ENCODE data around the gene MFSD2A.
A peak's percentile ranks its signal among the peaks of the same experiment; 100 is the strongest.
"Not testable (repeated sequence)": the region's sequence is repeated elsewhere in the genome, so short reads cannot be mapped to it uniquely, and the experiment has no call there.

Gene MFSD2A

DNA sequence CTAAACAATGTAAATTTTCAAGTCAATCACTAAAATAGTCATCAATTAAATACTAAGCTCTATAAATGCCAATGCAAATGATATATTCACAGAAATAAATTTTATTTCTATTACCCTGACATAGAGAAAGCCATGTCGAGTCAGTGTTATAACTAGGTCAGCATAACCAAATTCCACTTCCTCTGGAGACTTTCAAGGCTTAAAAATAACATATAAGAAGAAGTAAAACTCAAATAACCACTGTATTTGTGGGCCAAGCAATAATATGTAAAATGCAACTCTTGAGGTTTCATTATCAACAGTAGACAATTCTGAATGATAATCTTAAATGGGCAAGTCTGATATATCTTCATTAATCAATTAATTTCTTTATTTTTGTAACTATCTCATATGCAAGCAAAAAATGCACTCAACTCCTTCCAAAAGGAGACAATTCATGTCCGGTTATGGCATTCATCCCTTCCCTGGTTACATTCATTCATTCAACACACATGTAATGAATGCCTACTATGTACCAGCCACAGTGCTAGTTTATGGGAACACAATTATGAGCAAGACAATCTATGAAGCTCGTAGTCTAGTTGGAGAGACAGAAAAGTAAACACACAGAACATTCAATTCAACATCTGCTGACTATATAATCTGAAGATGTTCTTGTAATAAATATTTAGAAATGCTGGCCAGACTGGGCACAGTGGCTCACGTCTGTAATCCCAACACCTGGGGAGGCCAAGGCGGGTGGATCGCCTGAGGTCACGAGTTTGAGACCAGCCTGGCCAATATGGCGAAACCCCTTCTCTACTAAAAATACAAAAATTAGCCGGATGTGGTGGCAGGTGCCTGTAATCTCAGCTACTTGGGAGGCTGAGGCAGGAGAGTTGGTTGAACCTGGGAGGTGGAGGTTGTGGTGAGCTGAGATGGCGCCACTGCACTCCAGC is 48.5 kb downstream of the MFSD2A start:
- peak; percentile 57 for DNase-seq (ENCODE audit: extremely low read depth, insufficient read length)
- H3K36me3 ChIP-seq (ENCODE audit: control insufficient read depth, insufficient read depth, low read length) = no peaks in the 10 kb centered on the region
- H3K27me3 ChIP-seq (replicated peaks; ENCODE audit: control insufficient read depth, insufficient read depth, low read length) = no peaks in the 10 kb centered on the region
- TF ChIP-seq, protein P1, sequence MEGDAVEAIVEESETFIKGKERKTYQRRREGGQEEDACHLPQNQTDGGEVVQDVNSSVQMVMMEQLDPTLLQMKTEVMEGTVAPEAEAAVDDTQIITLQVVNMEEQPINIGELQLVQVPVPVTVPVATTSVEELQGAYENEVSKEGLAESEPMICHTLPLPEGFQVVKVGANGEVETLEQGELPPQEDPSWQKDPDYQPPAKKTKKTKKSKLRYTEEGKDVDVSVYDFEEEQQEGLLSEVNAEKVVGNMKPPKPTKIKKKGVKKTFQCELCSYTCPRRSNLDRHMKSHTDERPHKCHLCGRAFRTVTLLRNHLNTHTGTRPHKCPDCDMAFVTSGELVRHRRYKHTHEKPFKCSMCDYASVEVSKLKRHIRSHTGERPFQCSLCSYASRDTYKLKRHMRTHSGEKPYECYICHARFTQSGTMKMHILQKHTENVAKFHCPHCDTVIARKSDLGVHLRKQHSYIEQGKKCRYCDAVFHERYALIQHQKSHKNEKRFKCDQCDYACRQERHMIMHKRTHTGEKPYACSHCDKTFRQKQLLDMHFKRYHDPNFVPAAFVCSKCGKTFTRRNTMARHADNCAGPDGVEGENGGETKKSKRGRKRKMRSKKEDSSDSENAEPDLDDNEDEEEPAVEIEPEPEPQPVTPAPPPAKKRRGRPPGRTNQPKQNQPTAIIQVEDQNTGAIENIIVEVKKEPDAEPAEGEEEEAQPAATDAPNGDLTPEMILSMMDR (IDR thresholded peaks at IDR 0.05; ENCODE audit: insufficient read depth, low read length, poor library complexity, severe bottlenecking) = no peak
- H3K4me3 ChIP-seq (replicated peaks; ENCODE audit: low read depth, low read length) = no peak overlapping the region; the same call in 1 of the 2 replicates

DNA sequence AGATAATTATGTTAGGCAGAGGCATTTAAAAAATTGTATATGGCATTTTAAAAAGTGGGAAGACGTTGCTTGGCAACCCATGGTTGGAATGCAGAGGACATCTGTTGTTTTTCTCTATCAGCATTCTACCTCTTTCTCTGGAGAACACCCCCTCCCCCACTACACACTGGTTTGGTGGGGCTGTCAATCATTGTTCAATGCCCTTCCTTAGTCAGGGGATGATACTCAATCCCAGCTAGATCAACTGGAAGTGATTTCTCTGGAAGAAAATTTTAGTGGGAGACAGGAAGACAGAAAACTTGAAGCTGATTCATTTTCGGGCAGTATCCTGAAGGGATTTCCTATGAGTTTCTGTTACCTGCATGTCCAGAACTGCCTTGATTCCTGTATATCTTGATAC is 49.9 kb downstream of the MFSD2A start:
- TF ChIP-seq, protein P1 (IDR thresholded peaks at IDR 0.05; ENCODE audit: insufficient read depth, low read length, poor library complexity, severe bottlenecking) = no peak
- DNase-seq (ENCODE audit: extremely low read depth, insufficient read length) = no peak
- H3K4me3 ChIP-seq (replicated peaks; ENCODE audit: low read depth, low read length) = no peak overlapping the region
- H3K36me3 ChIP-seq (ENCODE audit: control insufficient read depth, insufficient read depth, low read length) = no peaks in the 10 kb centered on the region
- H3K27me3 ChIP-seq (replicated peaks; ENCODE audit: control insufficient read depth, insufficient read depth, low read length) = no peaks in the 10 kb centered on the region

DNA sequence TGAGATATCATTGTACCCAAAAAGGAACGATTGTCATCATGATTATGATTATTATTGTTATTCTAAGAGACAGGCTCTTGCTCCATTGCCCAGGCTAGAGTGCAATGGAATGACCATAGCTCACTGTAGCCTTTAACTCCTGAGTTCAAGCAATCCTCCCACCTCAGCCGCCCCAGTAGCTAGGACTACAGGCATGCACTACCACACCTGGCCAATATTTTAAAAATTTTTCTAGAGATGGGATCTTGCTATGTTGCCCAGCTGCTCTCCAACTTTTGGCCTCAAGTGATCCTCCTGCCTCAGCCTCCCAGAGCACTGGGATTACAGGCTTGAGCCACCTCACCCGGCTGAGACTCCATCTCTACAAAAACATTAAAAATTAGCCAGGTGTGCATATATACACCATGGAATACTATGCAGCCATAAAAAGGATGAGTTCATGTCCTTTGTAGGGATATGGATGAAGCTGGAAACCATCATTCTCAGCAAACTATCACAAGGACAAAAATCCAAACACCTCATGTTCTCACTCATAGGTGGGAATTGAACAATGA is 52.6 kb downstream of the MFSD2A start:
- not testable (repeated sequence) for H3K4me3 ChIP-seq (replicated peaks; ENCODE audit: low read depth, low read length); H3K27me3 ChIP-seq (replicated peaks; ENCODE audit: control insufficient read depth, insufficient read depth, low read length); H3K36me3 ChIP-seq (ENCODE audit: control insufficient read depth, insufficient read depth, low read length); DNase-seq (ENCODE audit: extremely low read depth, insufficient read length)

DNA sequence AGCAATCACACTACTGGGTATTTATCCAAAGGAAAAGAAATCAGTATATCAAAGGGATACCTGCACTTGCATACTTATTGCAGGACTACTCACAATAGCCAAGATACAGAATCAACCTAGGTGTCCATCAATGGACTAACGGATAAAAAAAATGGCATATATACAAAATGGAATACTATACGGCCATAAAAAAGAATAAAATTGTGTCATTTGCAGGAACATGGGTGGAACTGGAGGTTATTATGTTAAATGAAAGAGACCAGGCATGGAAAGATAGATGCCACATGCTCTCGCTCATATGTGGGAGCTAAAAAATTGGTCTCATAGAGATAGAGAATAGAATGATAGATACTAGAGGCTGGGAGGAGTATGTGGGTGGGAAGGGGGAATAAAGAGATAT is 56.3 kb downstream of the MFSD2A start:
- Histone ChIP-seq H3K27me3 (replicated peaks; ENCODE audit: control insufficient read depth, insufficient read depth, low read length) (no peaks in the 10 kb centered on the region), H3K4me3 (replicated peaks; ENCODE audit: low read depth, low read length) (no peak overlapping the region), H3K36me3 (ENCODE audit: control insufficient read depth, insufficient read depth, low read length) (no peaks in the 10 kb centered on the region)
- no peak for DNase-seq (ENCODE audit: extremely low read depth, insufficient read length)
- TF ChIP-seq, protein P1 (IDR thresholded peaks at IDR 0.05; ENCODE audit: insufficient read depth, low read length, poor library complexity, severe bottlenecking) = no peak

DNA sequence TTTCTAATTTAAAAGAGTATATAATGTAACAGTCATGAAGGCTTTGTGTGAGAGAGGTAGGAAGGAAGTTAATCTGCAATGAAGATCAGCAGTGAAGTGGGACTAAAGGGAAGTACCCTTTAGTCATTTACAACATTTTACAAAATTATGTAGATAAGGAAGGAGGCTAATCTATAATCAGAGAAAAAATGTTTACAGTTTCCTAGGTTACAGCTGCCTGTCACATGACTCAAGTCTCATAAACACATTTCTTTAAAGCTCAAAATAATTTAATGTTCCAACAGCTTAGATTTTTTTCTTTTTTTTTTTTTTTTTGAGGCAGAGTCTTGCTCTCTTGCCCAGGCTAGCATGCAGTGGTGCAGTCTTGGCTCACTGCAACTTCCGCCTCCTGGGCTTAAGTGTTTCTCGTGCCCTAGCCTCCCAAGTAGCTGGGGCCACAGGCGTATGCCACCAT is 59.3 kb downstream of the MFSD2A start:
- no peaks in the 10 kb centered on the region for H3K36me3 ChIP-seq (ENCODE audit: control insufficient read depth, insufficient read depth, low read length)
- H3K27me3 ChIP-seq (replicated peaks; ENCODE audit: control insufficient read depth, insufficient read depth, low read length) = no peaks in the 10 kb centered on the region
- TF ChIP-seq, protein P1 (IDR thresholded peaks at IDR 0.05; ENCODE audit: insufficient read depth, low read length, poor library complexity, severe bottlenecking) = no peak
- H3K4me3 ChIP-seq (replicated peaks; ENCODE audit: low read depth, low read length) = no peak overlapping the region
- DNase-seq (ENCODE audit: extremely low read depth, insufficient read length) = peak; percentile 39

DNA sequence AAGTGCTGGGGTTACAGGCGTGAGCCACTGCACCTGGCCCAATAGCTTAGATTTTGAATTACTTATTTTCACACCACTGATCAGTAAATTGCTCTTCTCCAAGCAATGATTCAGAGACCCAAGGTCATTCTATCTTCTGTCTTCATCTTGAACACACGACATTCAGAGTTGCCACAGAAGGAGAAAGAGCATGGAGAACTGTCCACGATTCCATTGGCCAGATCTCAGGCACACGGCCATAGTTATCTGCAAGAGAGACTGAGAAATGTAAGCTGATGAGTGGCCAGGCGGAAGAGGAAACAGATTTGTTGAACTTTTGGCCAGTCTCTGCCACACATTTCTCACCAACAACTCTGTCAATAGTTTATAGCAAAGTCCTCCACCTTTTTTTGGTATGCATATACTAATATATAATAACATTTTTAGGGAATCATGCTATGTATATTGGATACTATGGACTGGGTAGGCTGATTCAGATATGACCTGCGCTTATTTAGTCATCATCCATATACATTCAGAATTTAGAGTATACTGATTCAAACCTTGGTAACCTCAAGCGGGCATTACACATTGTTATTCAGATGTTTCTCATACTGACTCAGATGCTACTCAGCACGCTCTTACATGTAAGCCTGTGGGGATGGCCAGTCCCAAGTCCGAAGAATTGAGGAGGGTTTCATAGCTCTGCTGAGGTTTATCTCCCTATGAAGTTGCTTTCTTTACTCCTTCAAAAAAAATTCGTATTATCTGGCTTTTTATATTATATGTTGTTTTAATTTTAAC is 60.1 kb downstream of the MFSD2A start:
- Histone ChIP-seq H3K4me3 (replicated peaks; ENCODE audit: low read depth, low read length) (no peak overlapping the region), H3K27me3 (replicated peaks; ENCODE audit: control insufficient read depth, insufficient read depth, low read length) (no peaks in the 10 kb centered on the region), H3K36me3 (ENCODE audit: control insufficient read depth, insufficient read depth, low read length) (no peaks in the 10 kb centered on the region)
- TF ChIP-seq, protein P1 (IDR thresholded peaks at IDR 0.05; ENCODE audit: insufficient read depth, low read length, poor library complexity, severe bottlenecking) = no peak
- no peak for DNase-seq (ENCODE audit: extremely low read depth, insufficient read length)
